Measurements from ENCODE around the gene ETV7.

ETV7 gene

GRCh38 chr6:36318690-36319435 is 68.6 kb downstream of the ETV7 start:
- FAIRE-seq, result no peak

GRCh38 chr6:36317623-36318022 is 69.8 kb downstream of the ETV7 start:
- FAIRE-seq, result no peak

Measured in G401.6 (cell line).